CD4-positive, alpha-beta T cell treated with Interleukin-1 beta for 1 hour (primary cell): Measurements from ENCODE around the gene DCAF15.
A peak's percentile ranks its signal among the peaks of the same experiment; 100 is the strongest.

Source experiments
- DNase-seq, 2 donors: peaks; one replicate each; pipeline ENCODE4 v3.0.0-alpha.2; 2020 to 2022

The DCAF15 gene

GRCh38 chr19:13931391-13932148, 20.7 kb upstream of the DCAF15 start:
- DNase-seq: no peak

- no peak for DNase-seq
Observed at GRCh38 chr19:13932149-13932637, 20.1 kb upstream of the DCAF15 start.

GRCh38 chr19:13932911-13933393, 19.4 kb upstream of the DCAF15 start:
- no peak for DNase-seq

- DNase-seq: no peak
Observed at GRCh38 chr19:13934785-13935109, 17.6 kb upstream of the DCAF15 start.

GRCh38 chr19:13935765-13936510, 16.4 kb upstream of the DCAF15 start:
- DNase-seq: no peak

GRCh38 chr19:13937479-13938300, 14.6 kb upstream of the DCAF15 start:
- no peak for DNase-seq

GRCh38 chr19:13938301-13939064, 13.8 kb upstream of the DCAF15 start, which contains the start of gene PODNL1:
PODNL1 (minus strand) TSS chr19:13938417; CDS start chr19:13938181, 236 bp downstream.
- DNase-seq: no peak

GRCh38 chr19:13942023-13942684, 10.2 kb upstream of the DCAF15 start:
- DNase-seq: no peak

GRCh38 chr19:13946414-13946813, 5.9 kb upstream of the DCAF15 start:
- DNase-seq: no peak

GRCh38 chr19:13951043-13951442, 1.3 kb upstream of the DCAF15 start:
- no peak for DNase-seq

- DNase-seq: no peak
Observed at GRCh38 chr19:13951799-13952153, 533 bp upstream of the DCAF15 start.

- no peak for DNase-seq
Observed at GRCh38 chr19:13952931-13953531, 722 bp downstream of the DCAF15 start.

- no peak for DNase-seq
Observed at GRCh38 chr19:13954185-13954584, 1.9 kb downstream of the DCAF15 start.

GRCh38 chr19:13955662-13956364, 3.5 kb downstream of the DCAF15 start:
- DNase-seq: no peak

GRCh38 chr19:13956365-13956744, 4.0 kb downstream of the DCAF15 start:
- DNase-seq: no peak

- no peak for DNase-seq
Observed at GRCh38 chr19:13957051-13957450, 4.7 kb downstream of the DCAF15 start.

GRCh38 chr19:13958043-13958442, 5.7 kb downstream of the DCAF15 start:
- no peak for DNase-seq

GRCh38 chr19:13959141-13959961, 7.0 kb downstream of the DCAF15 start:
- no peak for DNase-seq

- DNase-seq: peak; percentile 29 to 32
Observed at GRCh38 chr19:13959962-13960862, 7.9 kb downstream of the DCAF15 start.
